Measurements from ENCODE around the gene RBL2.

GRCh38 chr16:53482123-53482522 is 47.9 kb downstream of the RBL2 start:
- TF ChIP-seq EZH2phosphoT487 (IDR thresholded peaks at IDR 0.05; ENCODE audit: borderline replicate concordance): no peak
- TF ChIP-seq CTCF (conservative IDR thresholded peaks at IDR 0.05; ENCODE audit: low read length): no peak

All from Loucy (cell line).